ENCODE measurements around the gene FAM13A.

GRCh38 chr4:88818631-88819470, 238.1 kb downstream of the FAM13A start:
- TF ChIP-seq POLR2AphosphoS5 (IDR thresholded peaks at IDR 0.05) (peak; percentile 56), CTCF (IDR thresholded peaks at IDR 0.05) (peak; percentile 17 to 79 (median 64)), POLR2A (IDR thresholded peaks at IDR 0.05) (no peak)

Data from prostate gland (tissue), 2 donors.